ENCODE data around the gene SLC4A7.

Gene SLC4A7

DNA sequence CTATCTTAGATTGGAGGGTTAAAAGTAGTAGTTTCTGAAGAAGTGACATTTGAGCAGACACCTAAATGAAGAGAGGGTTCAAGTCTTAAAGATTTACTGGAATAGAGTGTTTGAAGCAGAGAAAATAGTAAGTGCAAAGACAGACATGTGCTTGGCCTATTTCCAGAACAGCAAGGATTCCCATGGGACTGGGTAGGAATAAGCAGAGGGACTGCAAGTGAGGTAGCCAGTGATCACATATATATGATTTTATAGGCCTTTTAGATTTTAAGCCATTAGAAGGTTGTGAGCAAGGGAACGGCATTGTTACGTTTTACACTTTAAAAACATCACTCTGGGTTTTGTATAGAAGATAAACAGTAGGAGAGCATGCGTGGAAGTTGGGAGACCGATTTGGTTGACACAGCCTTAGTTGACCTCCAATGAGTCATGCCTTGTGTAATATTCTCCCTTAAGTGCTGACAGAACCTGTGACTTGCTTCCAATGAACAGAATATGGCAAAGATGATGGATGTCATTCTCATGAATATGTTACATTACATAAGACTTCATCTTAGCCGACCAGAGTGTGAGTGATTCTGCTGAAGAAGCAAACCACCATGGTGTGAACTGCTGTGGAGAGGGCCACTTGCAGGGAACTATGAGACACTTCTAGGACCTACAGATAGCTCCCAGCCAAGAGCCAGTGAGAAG is 37.1 kb upstream of the SLC4A7 start:
- no peak overlapping the region for H3K4me3 ChIP-seq (ENCODE audit: low read depth, low read length)
- TF ChIP-seq, protein P1, sequence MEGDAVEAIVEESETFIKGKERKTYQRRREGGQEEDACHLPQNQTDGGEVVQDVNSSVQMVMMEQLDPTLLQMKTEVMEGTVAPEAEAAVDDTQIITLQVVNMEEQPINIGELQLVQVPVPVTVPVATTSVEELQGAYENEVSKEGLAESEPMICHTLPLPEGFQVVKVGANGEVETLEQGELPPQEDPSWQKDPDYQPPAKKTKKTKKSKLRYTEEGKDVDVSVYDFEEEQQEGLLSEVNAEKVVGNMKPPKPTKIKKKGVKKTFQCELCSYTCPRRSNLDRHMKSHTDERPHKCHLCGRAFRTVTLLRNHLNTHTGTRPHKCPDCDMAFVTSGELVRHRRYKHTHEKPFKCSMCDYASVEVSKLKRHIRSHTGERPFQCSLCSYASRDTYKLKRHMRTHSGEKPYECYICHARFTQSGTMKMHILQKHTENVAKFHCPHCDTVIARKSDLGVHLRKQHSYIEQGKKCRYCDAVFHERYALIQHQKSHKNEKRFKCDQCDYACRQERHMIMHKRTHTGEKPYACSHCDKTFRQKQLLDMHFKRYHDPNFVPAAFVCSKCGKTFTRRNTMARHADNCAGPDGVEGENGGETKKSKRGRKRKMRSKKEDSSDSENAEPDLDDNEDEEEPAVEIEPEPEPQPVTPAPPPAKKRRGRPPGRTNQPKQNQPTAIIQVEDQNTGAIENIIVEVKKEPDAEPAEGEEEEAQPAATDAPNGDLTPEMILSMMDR (IDR thresholded peaks at IDR 0.05; ENCODE audit: low read depth, low read length): no peak

DNA sequence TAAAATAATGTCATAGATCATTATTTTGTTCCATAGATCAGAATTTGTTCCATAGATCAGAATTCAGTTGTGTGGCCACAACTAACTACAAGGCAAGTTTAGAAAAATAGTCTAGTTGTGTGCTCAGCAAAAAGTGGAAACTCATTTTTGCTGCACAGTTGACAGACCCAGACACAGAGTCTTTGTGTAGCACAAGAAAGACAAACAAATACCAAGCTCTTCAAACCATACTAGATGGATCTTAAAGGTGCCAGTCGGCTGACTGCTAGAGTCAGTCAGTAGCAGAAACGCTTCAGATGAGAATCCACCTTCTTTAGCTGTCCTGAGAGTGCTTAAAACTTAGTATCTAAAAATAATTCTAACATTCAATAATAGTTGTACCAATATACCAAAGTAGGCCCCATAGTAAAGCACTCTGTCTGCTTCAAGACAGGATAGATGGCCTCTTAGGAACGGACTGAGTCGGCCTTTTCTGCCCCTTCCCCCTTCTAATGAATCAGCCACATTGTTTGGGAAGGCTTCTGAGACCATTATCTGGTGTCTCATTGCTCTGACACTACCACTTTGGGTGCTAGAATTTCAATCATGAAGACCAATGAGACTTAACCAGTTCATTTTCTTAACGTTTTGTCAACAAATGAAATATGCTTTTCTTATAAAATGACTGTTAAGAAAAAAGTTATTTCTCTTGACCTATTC is 27.7 kb upstream of the SLC4A7 start:
- TF ChIP-seq, protein P1 (IDR thresholded peaks at IDR 0.05; ENCODE audit: low read depth, low read length): no peak
- no peak overlapping the region for H3K4me3 ChIP-seq (ENCODE audit: low read depth, low read length)

DNA sequence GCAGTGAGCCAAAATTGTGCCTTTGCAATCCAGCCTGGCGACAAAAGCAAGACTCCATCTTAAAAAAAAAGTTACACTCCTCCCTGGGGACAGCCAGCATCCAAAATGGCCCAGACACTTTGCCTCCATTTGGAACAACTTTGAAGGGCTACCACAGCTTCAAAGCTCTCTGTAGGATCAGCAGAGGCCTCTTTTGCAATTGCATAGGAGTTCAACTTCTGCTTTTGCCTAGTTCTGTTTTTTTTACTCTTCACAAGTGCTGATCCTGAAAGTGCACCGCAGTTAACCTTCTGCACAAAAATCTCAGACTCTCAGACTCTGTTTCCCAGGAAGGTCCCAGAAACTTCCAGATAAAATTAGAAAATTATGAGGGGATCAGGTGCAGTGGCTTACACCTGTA is 25.2 kb upstream of the SLC4A7 start:
- H3K4me3 ChIP-seq (ENCODE audit: low read depth, low read length): no peak overlapping the region
- TF ChIP-seq, protein P1 (IDR thresholded peaks at IDR 0.05; ENCODE audit: low read depth, low read length): no peak

DNA sequence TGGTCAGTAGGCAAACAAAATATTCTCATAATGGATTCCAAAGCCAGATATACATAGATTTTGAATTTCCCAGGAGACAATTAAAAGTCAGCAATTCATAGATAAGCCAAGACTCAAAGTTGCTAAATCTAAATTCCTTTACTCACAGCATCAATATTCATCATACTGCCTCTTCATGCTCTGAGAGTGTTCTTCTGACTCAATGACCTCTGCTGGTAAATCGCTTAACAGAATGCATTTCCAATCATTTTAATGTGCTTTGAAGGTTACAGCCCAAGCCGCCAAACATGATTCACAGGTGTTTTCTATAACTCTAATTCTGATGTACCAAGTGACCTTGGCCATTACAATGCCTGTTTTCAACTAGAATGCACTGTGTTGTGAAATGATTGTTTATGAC is 24.2 kb upstream of the SLC4A7 start:
- TF ChIP-seq, protein P1 (IDR thresholded peaks at IDR 0.05; ENCODE audit: low read depth, low read length): no peak
- no peak overlapping the region for H3K4me3 ChIP-seq (ENCODE audit: low read depth, low read length)

DNA sequence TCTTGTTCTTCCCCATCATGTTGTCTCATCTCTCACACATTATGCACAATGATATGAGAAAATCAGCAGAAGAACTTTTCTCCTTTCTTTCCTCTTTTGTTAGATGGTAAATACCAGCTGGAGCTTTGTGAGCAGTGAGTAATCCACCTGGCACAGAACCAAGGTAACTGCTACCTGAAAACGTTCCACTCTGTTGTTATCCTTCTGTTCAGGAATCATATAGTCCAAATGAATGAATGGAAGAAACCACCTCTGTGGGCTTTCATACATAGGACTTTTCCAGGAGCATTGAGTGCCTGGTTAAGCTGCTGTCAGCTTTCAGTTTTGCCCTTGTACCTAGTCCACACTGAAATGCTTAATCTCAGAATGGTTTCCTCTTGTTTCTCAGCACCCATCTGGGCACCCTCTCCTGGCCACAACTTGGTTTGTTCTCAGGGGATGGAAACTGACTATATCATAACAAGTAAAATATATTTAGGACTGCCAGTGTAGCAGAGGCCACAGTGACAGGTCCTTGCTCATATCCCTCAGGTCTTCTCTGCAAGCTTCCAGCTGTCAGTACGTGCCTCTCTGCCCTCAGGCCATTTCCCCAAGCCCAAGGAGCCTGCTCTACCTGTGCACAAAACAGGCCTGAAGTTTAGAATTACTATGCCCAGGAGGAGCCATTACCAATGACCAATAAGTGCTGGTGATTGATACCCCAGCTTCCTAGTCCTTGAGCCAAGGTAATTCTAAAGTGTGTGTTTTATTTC is 23.5 kb upstream of the SLC4A7 start:
- no peak overlapping the region for H3K4me3 ChIP-seq (ENCODE audit: low read depth, low read length)
- TF ChIP-seq, protein P1 (IDR thresholded peaks at IDR 0.05; ENCODE audit: low read depth, low read length): no peak

DNA sequence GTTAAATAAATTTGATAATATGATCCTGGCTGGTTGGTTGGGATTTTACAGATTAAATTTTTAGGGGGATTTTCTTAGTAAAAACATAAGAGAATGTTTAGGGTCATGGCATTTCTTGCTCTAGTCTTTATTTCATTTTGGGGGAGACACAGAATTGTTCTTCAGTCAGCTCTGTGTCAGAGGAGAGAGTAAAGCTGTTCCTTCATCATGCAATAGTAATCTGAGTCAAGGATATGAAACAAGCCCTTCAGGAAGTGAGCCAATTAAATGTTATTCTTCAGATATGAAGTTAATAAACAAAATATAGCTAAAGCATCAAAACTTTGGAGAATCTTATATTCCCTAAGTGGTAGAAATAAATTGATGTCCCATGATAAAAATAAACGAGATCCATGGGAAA is 22.9 kb upstream of the SLC4A7 start:
- H3K4me3 ChIP-seq (ENCODE audit: low read depth, low read length): no peak overlapping the region
- TF ChIP-seq, protein P1 (IDR thresholded peaks at IDR 0.05; ENCODE audit: low read depth, low read length): no peak

DNA sequence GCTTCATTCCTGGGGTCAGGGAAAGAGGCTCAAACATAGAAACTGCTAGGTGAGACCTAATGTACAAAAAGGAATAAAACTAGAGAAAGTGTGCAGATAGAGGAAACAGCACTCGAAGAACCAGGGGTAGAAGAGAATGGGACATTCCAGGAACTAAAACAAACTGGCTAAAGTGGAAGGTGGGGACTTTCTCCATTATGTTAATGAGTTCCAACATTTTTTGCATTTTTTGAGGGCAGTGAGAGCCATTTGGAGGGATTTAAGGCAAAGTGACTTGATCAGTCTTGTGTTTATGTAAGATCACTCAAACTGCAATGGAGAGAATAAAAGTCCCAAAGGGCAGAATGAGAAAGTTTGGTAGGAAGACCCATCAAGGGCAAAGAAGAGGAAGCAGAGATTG is 20.6 kb upstream of the SLC4A7 start:
- TF ChIP-seq, protein P1 (IDR thresholded peaks at IDR 0.05; ENCODE audit: low read depth, low read length): no peak
- no peak overlapping the region for H3K4me3 ChIP-seq (ENCODE audit: low read depth, low read length)

Data from WI38 (cell line).